Naive thymus-derived CD4-positive, alpha-beta T cell (primary cell): Measurements from ENCODE around the gene CEP85L. TPM values are rescaled to one million over a fixed set of nuclear protein-coding genes. Genes with fewer than 3 reads are reported as not detected.
A peak's percentile ranks its signal among the peaks of the same experiment; 100 is the strongest.

Source experiments
- ATAC-seq: fragments of 150-1000 bp; cut with Tn5 transposase; 2 replicates; pipeline ENCODE4 v1.10.0; 2021; ENCODE audit warnings: mild to moderate bottlenecking, moderate library complexity
- CTCF ChIA-PET: fragments of 350-600 bp; sonication (Branson Sonifier 250); formaldehyde crosslinking; loops from one replicate; lab custom pipeline; 2021; ENCODE audit warnings: antibody characterized with exemption; lab: Charles Lee
- POLR2A ChIA-PET: fragments of 350-600 bp; sonication (Branson Sonifier 250); formaldehyde crosslinking; loops from one replicate; lab custom pipeline; 2021; ENCODE audit warnings: antibody characterized with exemption, inconsistent platforms; lab: Charles Lee
- DNase-seq, 9 donors: peaks; one replicate each; pipeline versions ENCODE4 v3.0.0 to v3.0.0-alpha.2; 2020 to 2022; ENCODE audit warnings: mixed read lengths in 1 of 9
- H3K27ac ChIP-seq: one replicate; pipeline ENCODE4 v1.7.0; 2013; ENCODE audit warnings: mild to moderate bottlenecking, low read depth, low read length, moderate library complexity
- H3K27me3 ChIP-seq, 2 donors: one replicate each; pipeline ENCODE4 v1.7.0; 2013; ENCODE audit warnings: low read length in 2 of 2, mild to moderate bottlenecking in 2 of 2, moderate library complexity in 2 of 2; ENCODE audit not compliant: control insufficient read depth in 2 of 2, insufficient read depth in 2 of 2
- H3K36me3 ChIP-seq, 3 experiments: 1 replicate in 2 of 3; 2 replicates in 1 of 3; pipeline ENCODE4 v1.7.0; 2013; ENCODE audit warnings: low read length in 3 of 3, mild to moderate bottlenecking in 3 of 3, moderate library complexity in 1 of 3; ENCODE audit not compliant: insufficient read depth in 3 of 3, control insufficient read depth in 2 of 3
- H3K4me1 ChIP-seq, 2 donors: one replicate each; pipeline ENCODE4 v1.7.0; 2013; ENCODE audit warnings: low read length in 2 of 2, mild to moderate bottlenecking in 2 of 2, moderate library complexity in 1 of 2; ENCODE audit not compliant: control insufficient read depth in 2 of 2, insufficient read depth in 2 of 2
- H3K4me3 ChIP-seq: 2 replicates; pipeline ENCODE4 v1.7.0; 2013; ENCODE audit warnings: mild to moderate bottlenecking, low read length
- H3K9me3 ChIP-seq, 3 experiments: 1 replicate in 2 of 3; 2 replicates in 1 of 3; pipeline ENCODE4 v1.7.0; 2013; ENCODE audit warnings: low read length in 3 of 3; ENCODE audit not compliant: control insufficient read depth in 2 of 3
- H3K27ac Mint-ChIP-seq, 9 donors: one replicate each; pipeline ENCODE4 v1.8.0; 2020 to 2022; ENCODE audit warnings: mixed read lengths in 9 of 9, mild to moderate bottlenecking in 8 of 9, moderate library complexity in 5 of 9, inconsistent platforms in 2 of 9
- H3K27me3 Mint-ChIP-seq, 5 donors: one replicate each; pipeline ENCODE4 v1.8.0; 2021 to 2022; ENCODE audit warnings: mixed read lengths in 5 of 5, mild to moderate bottlenecking in 1 of 5
- H3K36me3 Mint-ChIP-seq, 5 donors: one replicate each; pipeline ENCODE4 v1.8.0; 2020 to 2022; ENCODE audit warnings: mixed read lengths in 5 of 5, mild to moderate bottlenecking in 3 of 5, inconsistent platforms in 1 of 5
- H3K4me1 Mint-ChIP-seq, 7 donors: one replicate each; pipeline ENCODE4 v1.8.0; 2020 to 2022; ENCODE audit warnings: mixed read lengths in 7 of 7, mild to moderate bottlenecking in 3 of 7, inconsistent platforms in 1 of 7
- H3K4me3 Mint-ChIP-seq, 10 donors: one replicate each; pipeline ENCODE4 v1.8.0; 2020 to 2022; ENCODE audit warnings: mild to moderate bottlenecking in 10 of 10, mixed read lengths in 10 of 10, moderate library complexity in 6 of 10, inconsistent platforms in 2 of 10
- H3K9me3 Mint-ChIP-seq, 11 donors: one replicate each; pipeline ENCODE4 v1.8.0; 2020 to 2022; ENCODE audit warnings: mixed read lengths in 11 of 11, mild to moderate bottlenecking in 4 of 11, inconsistent platforms in 1 of 11, moderate library complexity in 1 of 11
- intact Hi-C, 2 donors: fragments of 100-400 bp; cut with micrococcal nuclease; formaldehyde crosslinking; loops; one replicate each; pipeline ENCODE4 v1.15.1; 2023
- polyA plus RNA-seq, 2 donors: library from polyadenylated mRNA; unstranded; fragments of 300-500 nt; fragmentation: Illumina TruSeq; gene quantifications; one replicate each; pipeline ENCODE4 v1.2.3, GENCODE V29; 2021
- total RNA-seq, 6 experiments: library from RNA in 5 of 6; stranded (reverse) in 5 of 6; gene quantifications; 1 replicate in 5 of 6; 2 replicates in 1 of 6; pipeline ENCODE4 v1.2.3 and lab custom pipeline; 2021 to 2026

Gene CEP85L
- total and polyA plus RNA-seq, 7 experiments from 2014 or later: 47.3 to 89.1 (median 76.2) TPM

DNA sequence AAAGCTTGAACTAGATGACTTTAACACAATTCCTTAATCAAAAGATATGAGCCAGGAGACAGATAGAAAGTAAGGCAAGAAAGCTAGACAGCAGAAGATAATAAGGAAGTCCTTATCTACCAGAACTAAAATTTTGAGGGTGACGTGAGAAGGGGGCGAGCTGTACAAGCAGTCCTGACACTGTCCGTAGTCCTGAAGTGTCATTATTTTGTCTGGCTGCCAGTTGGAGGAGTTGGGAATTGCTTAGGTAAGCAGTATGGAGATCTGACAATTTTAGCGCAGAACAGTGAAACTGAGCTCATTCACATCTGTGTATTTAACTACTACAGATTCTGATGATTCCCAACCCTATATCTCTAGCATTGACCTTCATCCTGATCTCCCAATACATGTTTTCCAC, 25.8 kb upstream of the CEP85L start:
- no peaks in the 10 kb centered on the region for H3K9me3 ChIP-seq
- H3K4me3 ChIP-seq: no peak overlapping the region
- Mint-ChIP-seq H3K27me3 (no peaks in the 10 kb centered on the region), H3K27ac (peak overlapping the region in 3 of 9 donors; percentile 22 to 49 (median 42)), H3K4me3 (no peak overlapping the region), H3K36me3 (peaks cover 0 to 48% (median 37%) of the 10 kb centered on the region in 5 donors), H3K4me1 (peaks cover 41 to 89% (median 81%) of the 10 kb centered on the region in 7 donors), H3K9me3 (peaks cover 0 to 6% (median 0%) of the 10 kb centered on the region in 11 donors)
- no peaks in the 10 kb centered on the region for H3K27me3 ChIP-seq
- DNase-seq: no peak
- H3K36me3 ChIP-seq: no peaks in the 10 kb centered on the region
- CTCF ChIA-PET: interaction anchor here (0.7 to 1.3 kb wide), 2 partner anchors 111 to 124 kb away, joined by 3 read pairs; no protein-coding TSS in a partner anchor
- no peak for ATAC-seq
- H3K27ac ChIP-seq: no peak overlapping the region
- intact Hi-C loops: loop anchor here in 1 of 2 donors (2.0 kb wide), 1 partner anchor 20 kb away; no protein-coding TSS in a partner anchor
- POLR2A ChIA-PET: interaction anchor here (1.0 kb wide), 1 partner anchor 12 kb away, joined by 3 read pairs; no protein-coding TSS in a partner anchor
- H3K4me1 ChIP-seq: peaks cover 0 to 26% of the 10 kb centered on the region in 2 donors

DNA sequence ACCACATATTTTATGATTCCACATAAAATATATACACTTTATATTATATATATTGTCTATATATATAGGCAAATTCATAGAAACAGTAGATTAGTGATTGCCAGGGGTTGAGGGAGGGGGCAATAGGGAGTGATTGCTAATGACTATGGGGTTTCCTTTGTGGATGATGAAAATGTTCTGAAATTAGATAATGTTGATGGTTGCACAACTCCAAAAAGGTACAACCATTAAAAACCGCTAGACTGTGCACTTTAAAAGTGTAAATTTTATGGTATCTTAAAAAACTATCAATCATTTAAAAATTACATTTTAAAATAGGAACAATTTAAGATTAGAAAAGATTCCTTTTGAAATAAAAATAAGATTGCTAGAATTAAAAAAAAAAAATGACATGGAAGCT, 23.8 kb upstream of the CEP85L start:
- Mint-ChIP-seq H3K4me1 (peaks cover 33 to 95% (median 83%) of the 10 kb centered on the region in 7 donors), H3K27me3 (no peaks in the 10 kb centered on the region), H3K9me3 (peaks cover 0 to 6% (median 0%) of the 10 kb centered on the region in 11 donors), H3K4me3 (no peak overlapping the region), H3K27ac (no peak overlapping the region), H3K36me3 (peaks cover 3 to 51% (median 37%) of the 10 kb centered on the region in 5 donors)
- no peak overlapping the region for H3K4me3 ChIP-seq
- no peaks in the 10 kb centered on the region for H3K9me3 ChIP-seq
- intact Hi-C loops: no loop called here
- no peak for DNase-seq
- no peak overlapping the region for H3K27ac ChIP-seq
- ChIA-PET CTCF (no interaction called here), POLR2A (no interaction called here)
- no peak for ATAC-seq
- no peaks in the 10 kb centered on the region for H3K27me3 ChIP-seq
- peaks cover 0 to 16% of the 10 kb centered on the region in 2 donors for H3K4me1 ChIP-seq
- H3K36me3 ChIP-seq: no peaks in the 10 kb centered on the region

DNA sequence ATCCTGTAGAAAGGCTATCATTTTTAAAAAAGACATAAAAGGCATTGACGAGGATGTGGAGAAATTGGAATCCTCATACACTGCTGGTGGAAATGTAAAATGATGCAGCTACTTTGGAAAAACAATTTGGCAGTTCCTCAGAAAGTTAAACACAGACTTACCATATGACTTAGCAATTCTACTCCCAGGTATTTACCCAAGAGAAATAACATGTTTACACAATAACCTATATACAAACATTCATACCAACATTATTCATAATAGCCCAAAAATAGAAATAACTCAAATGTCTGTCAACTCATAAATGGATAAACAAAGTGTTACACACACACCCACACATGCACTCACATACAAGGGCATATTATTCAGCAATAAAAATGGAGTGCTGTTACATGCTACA, 23.4 kb upstream of the CEP85L start:
- Histone ChIP-seq H3K36me3 (no peaks in the 10 kb centered on the region), H3K4me3 (no peak overlapping the region), H3K9me3 (no peaks in the 10 kb centered on the region), H3K27ac (no peak overlapping the region), H3K27me3 (no peaks in the 10 kb centered on the region), H3K4me1 (peaks cover 0 to 18% of the 10 kb centered on the region in 2 donors)
- CTCF ChIA-PET: interaction anchor here (0.6 kb wide), 1 partner anchor 92 kb away, joined by 3 read pairs; no protein-coding TSS in a partner anchor
- peaks cover 0 to 6% (median 0%) of the 10 kb centered on the region in 11 donors for H3K9me3 Mint-ChIP-seq
- no peak for ATAC-seq
- H3K36me3 Mint-ChIP-seq: peaks cover 4 to 51% (median 37%) of the 10 kb centered on the region in 5 donors
- H3K27me3 Mint-ChIP-seq: no peaks in the 10 kb centered on the region
- peaks cover 35 to 95% (median 84%) of the 10 kb centered on the region in 7 donors for H3K4me1 Mint-ChIP-seq
- POLR2A ChIA-PET: interaction anchor here (0.9 to 1.4 kb wide), 2 partner anchors 9 to 23 kb away, joined by 4 to 6 read pairs; partner anchors contain the start of gene CEP85L
- intact Hi-C loops: no loop called here
- no peak overlapping the region for H3K4me3 Mint-ChIP-seq
- no peak for DNase-seq
- H3K27ac Mint-ChIP-seq: peak overlapping the region in 1 of 9 donors; percentile 12

DNA sequence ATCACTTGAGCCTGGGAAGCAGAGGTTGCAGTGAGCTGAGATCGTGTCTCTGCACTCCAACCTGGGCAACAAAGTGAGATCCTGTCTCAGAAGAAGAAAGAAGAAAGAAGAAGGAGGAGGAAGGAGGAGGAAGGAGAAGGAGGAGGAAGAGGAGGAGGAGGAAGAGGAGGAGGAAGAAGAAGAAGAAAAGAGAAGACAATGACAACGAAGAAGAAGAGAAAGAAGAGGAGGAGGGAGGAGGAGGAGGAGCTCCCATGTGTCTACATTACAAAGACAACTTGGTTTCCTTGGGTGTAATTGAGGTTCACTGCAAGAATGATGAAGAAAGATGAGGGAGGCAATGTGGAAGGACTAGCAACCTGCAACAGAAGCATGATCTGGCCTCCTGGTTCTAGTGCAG, 21.3 kb upstream of the CEP85L start:
- Mint-ChIP-seq H3K4me3 (peak overlapping the region in 6 of 10 donors; percentile 10 to 76 (median 18)), H3K27ac (peak overlapping the region in 5 of 9 donors; percentile 17 to 88 (median 43)), H3K4me1 (peaks cover 36 to 95% (median 84%) of the 10 kb centered on the region in 7 donors), H3K36me3 (peaks cover 4 to 38% (median 24%) of the 10 kb centered on the region in 5 donors), H3K27me3 (no peaks in the 10 kb centered on the region), H3K9me3 (peaks cover 0 to 3% (median 0%) of the 10 kb centered on the region in 11 donors)
- no peak for DNase-seq
- Histone ChIP-seq H3K9me3 (no peaks in the 10 kb centered on the region), H3K4me1 (peaks cover 0 to 18% of the 10 kb centered on the region in 2 donors), H3K27me3 (no peaks in the 10 kb centered on the region), H3K36me3 (no peaks in the 10 kb centered on the region), H3K4me3 (no peak overlapping the region), H3K27ac (peak overlapping the region; percentile 12)
- intact Hi-C loops: loop anchor here in 1 of 2 donors (1.0 kb wide), 2 partner anchors 7 to 9 kb away; no protein-coding TSS in a partner anchor
- CTCF ChIA-PET: interaction anchor here (0.6 to 1.1 kb wide), 3 partner anchors 25 to 513 kb away, joined by 3 to 4 read pairs (median 3); no protein-coding TSS in a partner anchor
- POLR2A ChIA-PET: interaction anchor here (0.6 to 2.3 kb wide), 2 partner anchors 27 to 37 kb away, joined by 3 to 8 read pairs; no protein-coding TSS in a partner anchor
- no peak for ATAC-seq

DNA sequence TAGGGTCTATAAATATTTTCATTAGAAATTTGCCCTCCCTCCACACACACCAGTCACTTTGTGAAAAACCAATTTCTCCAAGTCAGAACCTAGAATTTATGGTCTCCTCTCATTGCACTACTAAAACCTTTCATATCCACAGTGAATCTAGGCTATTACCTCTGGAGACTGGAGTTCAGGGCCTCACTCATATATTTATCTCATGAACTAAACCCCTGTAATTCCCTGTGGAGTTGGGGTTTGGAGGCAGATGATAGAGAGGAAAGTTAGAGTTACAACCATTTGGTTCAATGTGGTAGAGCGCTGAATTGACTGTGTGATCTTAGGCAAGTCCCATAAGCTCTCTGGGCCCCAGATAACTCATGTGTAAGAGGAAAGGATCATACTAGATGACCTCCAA, 18.2 kb upstream of the CEP85L start:
- intact Hi-C loops: loop anchor here in 1 of 2 donors (5.0 kb wide), 1 partner anchor 102 kb away; no protein-coding TSS in a partner anchor
- Mint-ChIP-seq H3K27ac (peak overlapping the region in 8 of 9 donors; percentile 5 to 93 (median 86)), H3K4me1 (peaks cover 36 to 94% (median 84%) of the 10 kb centered on the region in 7 donors), H3K27me3 (no peaks in the 10 kb centered on the region), H3K36me3 (peaks cover 0 to 25% (median 4%) of the 10 kb centered on the region in 5 donors), H3K4me3 (peak overlapping the region in 3 of 10 donors; percentile 7 to 36 (median 7)), H3K9me3 (no peaks in the 10 kb centered on the region)
- ChIA-PET CTCF (no interaction called here), POLR2A (interaction anchor here (1.0 to 1.5 kb wide), 2 partner anchors 12 to 19 kb away, joined by 5 read pairs; partner anchors contain the start of gene CEP85L)
- DNase-seq (no peak), ATAC-seq (no peak)
- no peaks in the 10 kb centered on the region for H3K9me3 ChIP-seq
- no peak overlapping the region for H3K4me3 ChIP-seq
- H3K36me3 ChIP-seq: no peaks in the 10 kb centered on the region
- H3K27me3 ChIP-seq: no peaks in the 10 kb centered on the region
- H3K27ac ChIP-seq: peak overlapping the region; percentile 20
- H3K4me1 ChIP-seq: peaks cover 4 to 28% of the 10 kb centered on the region in 2 donors

DNA sequence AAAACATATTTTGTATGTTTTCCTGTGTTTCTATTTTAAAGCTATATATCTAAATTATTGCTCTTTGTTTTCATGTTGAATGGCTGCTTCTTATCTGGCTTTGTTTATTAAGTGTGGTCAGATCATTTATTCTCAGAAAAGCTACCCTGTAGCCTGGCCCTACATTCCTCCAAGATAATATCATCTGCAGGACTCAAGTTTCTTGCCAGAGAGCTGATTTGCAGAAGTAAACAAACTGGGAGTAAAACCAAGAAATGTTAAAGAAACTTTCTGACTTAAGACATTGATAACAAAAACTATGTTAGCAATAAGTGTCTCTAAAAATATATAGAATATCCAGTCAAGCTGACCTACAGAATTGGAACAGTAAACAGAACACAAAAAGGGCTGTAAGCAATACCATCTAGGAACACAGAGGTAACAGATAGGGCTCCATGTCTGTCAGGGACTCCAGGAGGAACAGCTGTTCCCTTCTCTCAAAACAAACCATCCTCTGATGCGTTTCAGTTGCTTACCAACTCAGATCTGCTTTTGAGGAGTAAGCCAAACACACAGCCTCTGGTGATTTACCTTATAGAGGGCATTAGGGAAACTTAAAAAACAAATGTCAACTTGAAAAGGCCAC, 17.5 kb upstream of the CEP85L start:
- Mint-ChIP-seq H3K36me3 (peaks cover 0 to 28% (median 4%) of the 10 kb centered on the region in 5 donors), H3K9me3 (no peaks in the 10 kb centered on the region), H3K27me3 (no peaks in the 10 kb centered on the region), H3K27ac (peak overlapping the region in 8 of 9 donors; percentile 5 to 93 (median 86)), H3K4me3 (peak overlapping the region in 3 of 10 donors; percentile 7 to 28 (median 19)), H3K4me1 (peaks cover 36 to 94% (median 87%) of the 10 kb centered on the region in 7 donors)
- Histone ChIP-seq H3K4me1 (peaks cover 4 to 28% of the 10 kb centered on the region in 2 donors), H3K9me3 (no peaks in the 10 kb centered on the region), H3K36me3 (no peaks in the 10 kb centered on the region), H3K27me3 (no peaks in the 10 kb centered on the region), H3K27ac (peak overlapping the region; percentile 20), H3K4me3 (no peak overlapping the region)
- DNase-seq: no peak
- POLR2A ChIA-PET: interaction anchor here (0.6 to 1.7 kb wide), 2 partner anchors 12 to 53 kb away, joined by 3 to 8 read pairs; no protein-coding TSS in a partner anchor
- intact Hi-C loops: loop anchor here in 1 of 2 donors (5.0 kb wide), 1 partner anchor 102 kb away; no protein-coding TSS in a partner anchor
- CTCF ChIA-PET: no interaction called here
- no peak for ATAC-seq
